NCI-H748 (cell line): ENCODE results near the gene WDR91.

Source experiments
- DNase-seq: peaks from one replicate; lab custom pipeline; 2025; ENCODE audit not compliant: unreplicated experiment; lab: John Stamatoyannopoulos, UW

WDR91 gene

DNA sequence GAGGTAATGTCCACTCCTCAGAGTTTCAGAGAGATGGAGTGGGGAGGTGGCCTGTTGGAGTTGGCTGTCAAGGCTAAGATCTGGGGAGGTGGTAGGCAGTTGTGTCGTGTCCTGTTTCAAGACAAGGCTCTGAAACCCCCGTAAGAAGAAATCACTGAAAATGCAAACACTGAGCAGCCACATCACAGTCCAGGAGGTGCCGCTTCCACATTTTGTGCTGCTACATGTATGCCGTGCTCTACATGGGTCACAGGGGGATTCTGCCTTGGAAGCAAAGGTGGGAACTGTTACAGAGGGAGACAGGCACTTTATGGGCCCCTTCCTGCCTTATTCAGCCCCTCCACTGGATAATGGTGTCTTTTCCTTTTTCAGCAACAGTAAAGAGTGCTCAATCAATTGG is 11.9 kb downstream of the WDR91 start:
- DNase-seq: no peak

DNA sequence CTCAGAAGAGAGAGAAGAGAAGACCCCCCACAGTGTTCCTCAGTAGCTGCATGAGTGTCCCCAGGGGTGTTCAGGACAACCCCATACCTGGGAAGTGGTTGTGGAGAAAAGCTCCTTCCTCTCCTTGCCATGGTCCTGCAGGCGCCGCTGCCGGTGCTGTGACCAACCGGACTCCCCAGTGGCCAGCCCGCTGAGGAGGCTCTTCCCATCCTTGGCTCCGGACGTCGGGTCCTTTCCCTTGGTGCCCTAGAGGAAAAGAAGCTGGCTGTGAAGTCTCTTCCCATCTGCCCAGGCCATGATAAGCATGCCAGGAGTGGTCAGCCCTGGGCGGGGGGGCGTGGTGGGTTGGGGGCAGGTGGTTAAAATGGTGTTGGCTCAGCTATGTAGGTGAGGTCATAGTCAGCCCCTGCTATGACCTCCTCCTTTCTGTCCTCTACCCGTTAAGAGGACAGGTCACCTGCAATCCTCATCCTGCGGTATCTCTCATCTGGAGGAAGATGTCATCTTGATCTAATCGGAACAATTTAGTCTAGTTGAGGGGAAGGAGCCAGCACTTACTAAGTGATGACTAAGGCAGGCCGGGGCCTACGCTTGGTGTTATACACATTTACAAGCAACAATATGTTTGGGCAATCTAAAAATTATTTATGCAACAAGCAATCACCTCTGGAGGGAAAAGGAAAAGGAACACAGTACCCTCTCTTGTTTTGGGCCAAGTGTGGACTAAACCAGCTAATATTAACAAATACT is 13.2 kb downstream of the WDR91 start:
- no peak for DNase-seq

GRCh38 chr7:135197343-135197742 is 14.0 kb downstream of the WDR91 start:
- DNase-seq: no peak

DNA sequence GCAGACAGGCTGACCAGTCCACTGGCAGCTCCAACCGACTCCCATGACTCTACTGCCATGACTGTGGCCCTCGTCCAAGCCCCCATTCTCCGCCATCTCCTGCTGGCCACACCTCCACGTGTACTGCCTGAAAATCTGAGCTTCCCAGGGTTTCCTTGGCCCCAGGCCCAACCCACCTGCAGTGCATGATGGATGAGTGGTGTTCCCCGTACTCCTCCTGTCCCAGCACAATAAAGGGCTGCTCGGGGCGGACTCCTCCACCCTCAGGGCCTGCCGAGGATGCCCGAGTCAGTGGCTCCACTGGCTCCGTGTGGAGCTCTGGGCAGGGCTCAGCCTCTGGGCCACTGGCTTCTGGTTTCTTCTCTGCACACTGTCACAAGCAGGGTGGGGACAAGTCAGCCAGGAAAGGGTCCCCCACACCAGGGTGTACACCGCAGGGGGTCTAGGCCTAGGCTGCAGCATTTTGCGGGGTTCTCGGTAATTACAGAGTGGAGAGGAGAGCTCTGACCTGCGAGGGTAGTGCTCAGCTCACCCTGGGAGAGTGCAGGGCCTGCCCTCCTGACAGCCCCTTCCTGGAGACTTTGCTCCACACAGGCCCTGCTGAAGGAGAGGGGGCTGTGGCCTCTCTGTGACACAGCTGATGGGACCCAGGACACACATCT is 15.2 kb downstream of the WDR91 start:
- DNase-seq: no peak

GRCh38 chr7:135195156-135195555 is 16.2 kb downstream of the WDR91 start:
- DNase-seq: no peak

GRCh38 chr7:135194494-135195095 is 16.7 kb downstream of the WDR91 start:
- DNase-seq: no peak

DNA sequence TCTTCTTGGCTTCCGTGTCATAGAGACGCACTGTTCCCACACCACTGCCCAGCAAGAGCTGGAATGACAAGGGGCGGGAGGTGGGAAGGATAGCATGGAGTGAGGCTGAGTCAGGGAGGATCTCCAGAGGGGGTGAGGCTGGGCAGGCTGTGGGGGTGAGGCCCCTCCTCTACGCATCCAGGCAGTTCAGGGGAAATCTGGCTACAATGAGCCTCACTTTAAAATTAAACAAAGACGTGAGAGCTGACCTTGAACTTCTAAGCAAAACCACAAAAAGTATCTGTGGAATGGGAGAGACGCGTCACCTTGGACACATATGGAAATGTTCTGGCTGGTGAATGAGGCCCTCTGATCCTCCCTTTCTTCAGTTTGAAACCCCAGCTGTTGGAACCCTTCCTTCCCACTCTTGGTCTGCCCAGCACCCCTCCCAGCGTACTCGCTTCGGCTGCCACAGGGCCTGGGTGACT is 17.7 kb downstream of the WDR91 start:
- DNase-seq: no peak

DNA sequence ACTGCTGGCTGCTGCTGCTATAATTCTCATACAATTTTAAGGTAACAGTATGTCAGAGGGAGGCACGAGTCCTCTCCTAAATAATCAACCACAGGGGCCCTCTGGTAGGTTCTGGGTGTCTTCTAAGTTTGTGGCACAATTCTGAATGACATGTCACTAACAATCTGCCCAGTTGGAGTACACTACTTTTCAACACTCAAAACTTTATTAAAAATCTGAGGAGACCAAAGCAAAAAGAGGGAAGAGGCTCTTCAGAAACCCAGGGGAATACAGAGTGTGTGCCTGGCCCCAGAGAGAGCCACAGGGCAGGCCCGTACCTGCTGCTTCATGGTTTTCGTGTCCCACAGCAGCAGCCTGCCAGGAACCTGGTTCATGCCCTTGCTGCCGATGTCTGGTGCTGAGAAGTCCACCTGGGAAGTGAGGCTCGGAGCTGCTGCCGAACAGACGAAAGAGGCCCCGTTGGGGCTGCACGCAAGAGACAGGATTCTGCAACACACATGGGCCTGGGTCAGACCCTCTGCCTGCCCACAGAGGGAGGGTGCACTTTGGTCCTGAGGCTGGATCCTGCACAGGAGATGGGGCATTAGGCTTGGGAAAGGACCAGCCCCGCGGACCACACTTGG is 18.3 kb downstream of the WDR91 start:
- no peak for DNase-seq

GRCh38 chr7:135190703-135191102 is 20.6 kb downstream of the WDR91 start:
- DNase-seq: no peak

GRCh38 chr7:135189961-135190360 is 21.4 kb downstream of the WDR91 start:
- DNase-seq: no peak

GRCh38 chr7:135189221-135189662 is 22.1 kb downstream of the WDR91 start:
- no peak for DNase-seq

DNA sequence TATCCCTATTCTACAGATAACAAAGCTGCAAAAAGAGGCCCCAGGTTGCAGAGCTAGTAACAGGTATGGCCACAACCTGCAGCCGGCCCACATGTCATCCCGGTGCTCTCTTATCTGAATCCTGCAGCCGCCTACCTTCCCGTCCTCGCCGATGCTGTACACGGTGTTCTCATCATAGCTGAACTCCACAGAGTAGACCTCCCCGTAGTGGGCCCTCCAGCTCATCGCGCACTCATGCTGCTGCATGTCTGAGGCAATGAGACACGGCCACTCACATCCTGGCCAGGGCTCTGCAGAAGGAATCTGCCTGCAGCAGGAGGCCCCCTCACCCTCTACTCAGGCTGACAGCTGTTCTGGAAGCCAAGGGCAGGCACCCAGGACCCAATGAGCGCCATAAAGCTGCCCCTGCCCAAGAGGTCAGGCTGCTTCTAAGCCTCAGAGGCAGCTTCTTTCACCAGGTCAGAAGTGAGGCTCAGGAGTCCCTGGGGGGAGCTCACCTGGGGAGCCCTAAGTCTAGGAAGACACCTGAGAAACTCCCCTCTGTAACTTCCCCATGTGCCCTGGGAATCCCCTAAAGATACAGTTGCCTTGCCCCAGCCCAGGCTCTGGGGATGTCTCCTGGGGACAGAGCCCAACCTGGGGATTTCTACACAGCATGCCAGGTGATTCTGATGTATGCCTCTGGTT is 22.9 kb downstream of the WDR91 start:
- DNase-seq: no peak

DNA sequence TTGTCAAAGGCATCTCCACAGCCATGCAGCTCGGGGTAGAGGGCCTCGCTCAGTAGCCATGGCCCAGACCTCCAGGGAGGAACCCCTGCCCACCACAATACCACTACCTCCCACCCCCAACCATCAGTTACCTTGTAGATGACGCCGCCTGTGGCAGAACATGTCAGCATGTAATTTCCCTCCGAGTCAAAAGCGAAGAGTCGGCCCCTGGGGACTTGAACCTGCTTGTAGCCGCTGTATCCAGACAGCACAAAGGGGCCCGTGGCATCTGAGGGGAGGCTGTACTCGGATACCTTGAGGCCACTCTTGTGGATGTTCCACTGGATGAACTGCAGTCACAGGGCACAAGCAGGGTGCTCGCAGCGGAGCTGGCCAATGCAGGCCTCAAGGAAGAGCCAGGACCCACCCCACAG is 24.5 kb downstream of the WDR91 start:
- DNase-seq: no peak

GRCh38 chr7:135186261-135186540 is 25.1 kb downstream of the WDR91 start:
- no peak for DNase-seq

- no peak for DNase-seq
These were observed 25.7 kb downstream of the WDR91 start for GRCh38 chr7:135185471-135186260.

GRCh38 chr7:135184254-135184841 is 27.0 kb downstream of the WDR91 start:
- DNase-seq: no peak

DNA sequence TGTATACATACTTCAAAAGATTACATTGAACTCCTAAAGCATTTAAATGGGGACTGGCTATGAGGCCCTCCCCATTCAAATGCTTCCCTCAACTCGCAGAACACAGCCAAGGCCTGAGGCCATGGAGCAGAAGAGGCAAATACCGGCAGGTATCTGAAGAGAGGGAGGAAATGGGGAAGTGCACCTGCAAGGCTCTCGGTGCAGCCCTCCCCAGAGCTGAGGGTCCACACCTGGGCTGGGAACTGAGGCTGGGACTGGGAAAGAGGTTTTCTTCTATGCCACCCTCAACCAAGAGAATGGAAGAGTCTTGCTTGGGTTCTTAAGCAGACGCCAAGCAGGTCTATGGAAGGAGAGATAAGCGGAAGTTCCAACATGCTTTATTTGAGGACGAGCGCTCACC is 27.8 kb downstream of the WDR91 start:
- DNase-seq: no peak

DNA sequence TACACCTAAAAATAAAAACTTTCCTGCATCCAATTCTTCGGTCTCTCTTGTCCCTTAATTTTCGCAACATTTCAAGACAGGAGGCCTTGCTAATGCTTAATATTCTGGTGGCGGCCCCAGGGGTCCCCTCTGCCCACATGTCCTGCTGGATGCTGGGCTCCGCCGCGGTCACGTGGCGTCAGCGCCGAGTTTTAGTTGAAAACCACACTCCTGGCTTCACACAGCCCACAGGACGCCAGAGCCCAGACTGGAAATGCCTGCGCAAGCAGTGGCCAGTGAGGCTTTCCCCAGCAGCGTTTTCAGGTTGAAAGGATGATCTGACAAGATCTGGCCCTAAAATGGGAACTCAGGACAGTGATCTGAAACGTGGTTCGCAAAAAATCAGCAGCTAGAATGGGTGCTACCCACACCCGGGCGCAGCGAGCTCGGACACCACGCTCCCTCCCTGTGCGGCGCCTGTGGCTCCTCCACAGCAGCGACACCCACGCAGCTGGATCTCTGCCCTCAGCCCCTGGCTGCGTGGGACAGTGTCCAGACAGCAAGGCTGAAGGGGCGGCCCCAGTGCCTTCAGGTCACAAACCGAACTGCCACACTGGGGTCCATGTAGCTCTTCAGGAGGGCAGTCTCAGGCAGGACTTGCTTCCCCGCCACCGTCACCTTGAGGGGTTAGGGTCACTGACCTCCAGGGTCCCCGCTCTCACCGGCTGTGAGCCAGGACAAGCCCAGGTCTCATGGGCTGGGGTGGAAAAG is 29.2 kb downstream of the WDR91 start:
- no peak for DNase-seq

DNA sequence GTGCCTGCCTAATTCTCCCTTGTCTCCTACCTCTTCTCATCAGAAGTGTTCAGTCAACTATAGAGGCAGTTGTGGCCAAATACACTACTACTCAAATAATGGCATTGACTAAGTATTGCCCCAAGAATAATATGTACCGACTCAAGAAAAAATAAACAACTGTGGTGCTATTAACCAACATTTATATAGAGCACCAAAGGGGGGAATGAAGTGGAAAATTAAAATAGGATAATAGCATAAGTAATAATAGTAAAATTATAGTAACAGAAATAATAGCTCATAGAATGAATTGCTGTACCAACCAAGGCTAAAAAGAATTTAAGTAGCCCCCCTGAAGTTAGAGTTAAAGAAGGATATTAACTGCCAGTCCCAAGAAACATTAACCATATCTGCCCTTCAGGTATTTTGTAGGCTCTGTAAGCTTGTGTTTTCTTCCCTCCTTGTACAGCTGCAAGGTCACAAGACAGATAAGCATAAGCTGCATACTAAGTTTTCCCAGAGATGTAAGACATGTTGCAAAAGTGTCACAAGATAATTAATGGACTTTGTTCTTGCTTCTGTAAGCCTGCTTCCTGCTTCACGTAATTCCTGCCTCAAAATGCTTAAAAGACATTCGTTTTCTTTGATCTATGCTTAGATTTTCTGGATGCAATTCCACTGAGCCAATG is 29.9 kb downstream of the WDR91 start:
- no peak for DNase-seq
